SKM-1 treated with dmso at 0.1 percent for 144 hours (cell line): Measurements from ENCODE around the gene PPCDC.
A peak's percentile ranks its signal among the peaks of the same experiment; 100 is the strongest.

Experiments used
- DNase-seq: peaks from one replicate; lab custom pipeline; 2025; ENCODE audit not compliant: unreplicated experiment; lab: John Stamatoyannopoulos, UW

Gene PPCDC

DNA sequence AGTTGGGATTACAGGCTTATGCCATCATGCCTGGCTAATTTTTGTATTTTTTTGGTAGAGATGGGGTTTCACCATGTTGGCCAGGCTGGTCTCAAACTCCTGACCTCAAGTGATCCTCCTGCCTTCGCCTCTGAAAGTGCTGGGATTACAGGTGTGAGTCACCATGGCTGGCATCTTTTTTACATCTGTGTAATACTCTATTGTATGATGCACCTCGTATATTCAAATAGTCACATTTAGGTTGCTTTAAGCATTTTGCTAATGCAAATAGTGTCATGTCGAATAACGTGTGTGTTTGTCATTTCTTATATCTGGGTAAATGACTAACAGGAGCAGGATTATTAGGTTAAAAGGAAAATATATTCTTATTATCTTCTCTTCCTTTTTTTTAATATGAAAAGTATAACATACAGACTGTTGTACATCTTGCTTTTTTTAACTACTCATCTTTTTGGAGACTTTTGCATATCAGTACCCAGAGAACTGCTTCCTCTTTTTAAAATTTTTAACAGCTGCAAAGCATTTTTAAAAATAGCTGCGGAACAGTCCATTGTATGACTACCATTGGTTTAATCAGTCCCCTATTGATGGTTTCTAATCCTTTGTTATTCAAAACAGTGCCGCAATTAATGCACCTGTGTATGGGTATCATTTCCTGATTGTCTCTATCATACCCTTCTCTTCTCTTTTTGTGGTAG, 14.6 kb upstream of the PPCDC start:
- DNase-seq = peak; percentile 28

DNA sequence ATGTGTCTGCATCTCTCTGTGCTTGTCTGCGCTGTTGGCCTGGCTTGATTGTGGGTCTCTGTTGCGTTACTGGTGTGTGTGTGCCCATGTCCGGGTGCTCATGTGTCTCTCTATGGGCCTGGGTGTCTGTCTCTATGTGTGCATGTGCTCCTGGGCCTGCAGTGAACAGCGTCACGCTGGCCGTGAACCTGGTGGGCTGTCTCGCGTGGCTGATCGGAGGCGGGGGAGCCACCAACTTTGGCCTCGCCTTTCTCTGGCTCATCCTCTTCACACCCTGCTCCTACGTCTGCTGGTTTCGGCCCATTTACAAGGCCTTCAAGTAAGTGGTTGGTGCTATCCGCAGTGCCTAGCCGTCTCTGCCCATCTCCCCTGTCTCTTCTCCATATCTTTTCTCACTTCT, 7.0 kb upstream of the PPCDC start:
- DNase-seq = no peak

DNA sequence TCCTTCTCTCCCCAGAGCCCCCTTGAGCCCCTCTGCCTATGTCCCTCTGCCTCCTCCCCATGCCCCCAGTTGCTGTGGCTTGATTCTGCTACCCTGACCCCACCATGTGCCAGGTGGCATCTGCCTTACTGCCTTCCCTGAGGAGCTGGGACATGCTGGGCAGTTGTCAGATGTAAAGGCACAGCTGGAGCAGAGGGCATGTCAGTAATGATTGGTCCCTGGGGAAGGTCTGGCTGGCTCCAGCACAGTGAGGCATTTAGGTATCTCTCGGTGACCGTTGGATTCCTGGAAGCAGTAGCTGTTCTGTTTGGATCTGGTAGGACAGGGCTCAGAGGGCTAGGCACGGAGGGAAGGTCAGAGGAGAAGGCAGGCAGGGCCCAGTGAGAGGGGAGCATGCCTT, 3.5 kb upstream of the PPCDC start:
- DNase-seq = no peak

DNA sequence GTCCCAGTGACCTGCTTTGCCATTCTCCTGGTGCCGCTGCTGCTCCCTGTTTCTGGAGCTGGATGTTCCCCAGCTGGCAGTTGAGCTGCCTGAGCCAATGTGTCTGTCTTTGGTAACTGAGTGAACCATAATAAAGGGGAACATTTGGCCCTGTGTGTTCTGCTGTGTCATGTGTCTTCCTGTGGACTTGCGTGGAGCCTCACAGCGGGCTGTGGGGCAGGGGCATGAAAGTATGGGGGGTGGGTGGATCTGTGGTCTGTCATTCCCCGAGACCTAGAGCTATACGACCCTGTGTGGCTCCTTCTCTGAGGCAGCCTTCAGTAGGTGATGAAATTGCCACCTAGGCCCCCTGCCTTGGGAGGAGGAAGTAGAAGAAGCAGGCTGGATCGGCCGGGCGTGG, 2.0 kb upstream of the PPCDC start:
- DNase-seq = no peak

DNA sequence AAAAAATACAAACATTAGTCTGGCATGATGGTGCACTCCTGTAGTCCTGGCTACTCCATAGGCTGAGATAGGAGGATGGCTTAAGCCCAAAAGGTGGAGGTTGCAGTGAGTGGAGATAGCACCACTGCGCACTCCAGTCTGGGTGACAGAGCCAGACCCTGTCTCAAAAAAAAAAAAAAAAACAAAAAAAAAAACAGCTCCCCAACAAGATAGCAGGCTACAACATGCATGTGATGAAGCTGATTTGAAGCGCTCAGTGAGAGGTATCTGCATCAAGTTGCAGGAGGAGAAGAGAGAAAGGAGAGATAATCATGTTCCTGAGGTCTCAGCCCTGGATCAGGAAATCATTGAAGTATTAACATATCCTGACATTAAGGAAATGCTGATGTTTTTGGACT, 608 bp upstream of the PPCDC start:
- DNase-seq = no peak

DNA sequence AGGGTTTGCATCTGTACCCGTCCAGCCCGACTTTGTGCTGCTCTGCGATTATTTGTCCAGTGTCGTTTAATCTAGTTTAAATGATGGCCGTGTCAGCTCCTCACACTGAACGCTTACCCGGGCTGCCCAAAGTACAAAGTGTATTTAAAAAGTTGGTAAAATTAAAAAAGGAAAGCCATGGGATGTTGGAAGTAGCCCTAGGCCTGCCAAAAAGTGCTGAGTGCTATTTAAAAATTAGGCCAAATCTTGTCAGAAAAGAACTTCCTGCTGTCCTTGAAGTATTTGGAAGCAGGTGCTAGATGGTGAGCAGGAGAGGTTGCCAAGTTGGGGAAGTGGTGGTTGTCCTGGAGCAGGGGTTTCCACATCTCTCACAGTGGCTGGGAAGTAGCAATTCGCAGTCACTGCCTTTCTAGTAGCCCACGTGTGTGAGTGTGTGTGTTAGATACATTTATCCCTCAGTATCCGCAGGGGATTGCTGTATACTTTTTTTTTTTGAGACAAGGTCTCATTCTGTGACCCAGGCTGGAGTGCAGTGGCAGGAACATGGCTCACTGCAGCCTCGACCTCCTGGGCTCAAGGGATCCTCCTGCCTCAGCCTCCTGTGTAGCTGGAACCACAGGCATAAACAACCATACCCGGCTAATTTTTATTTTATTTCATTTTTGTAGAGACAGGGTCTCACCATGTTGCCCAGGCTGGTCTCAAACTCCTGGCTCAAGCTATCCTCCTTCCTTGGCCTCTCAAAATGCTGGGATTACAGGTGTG, 664 bp downstream of the PPCDC start:
- peak; percentile 88 for DNase-seq

DNA sequence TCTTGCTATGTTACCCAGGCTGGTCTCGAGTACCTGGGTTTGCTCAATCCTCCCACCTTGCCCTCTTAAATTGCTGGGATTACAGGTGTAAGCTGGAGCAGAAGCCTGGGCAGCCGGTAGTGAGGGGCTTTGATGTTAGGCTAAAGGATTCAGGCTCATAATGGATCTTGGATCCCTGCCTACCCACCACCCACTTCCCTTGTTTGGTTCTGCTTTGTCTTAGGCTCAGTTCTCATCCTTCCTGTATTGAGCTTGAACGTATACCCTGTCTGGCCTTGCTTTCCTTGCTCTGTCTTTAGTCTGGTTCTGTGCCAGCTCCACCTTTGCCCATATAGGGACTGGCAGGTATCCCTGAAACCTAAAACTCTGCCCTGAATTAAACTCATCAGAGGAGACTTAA, 1.7 kb downstream of the PPCDC start:
- no peak for DNase-seq

DNA sequence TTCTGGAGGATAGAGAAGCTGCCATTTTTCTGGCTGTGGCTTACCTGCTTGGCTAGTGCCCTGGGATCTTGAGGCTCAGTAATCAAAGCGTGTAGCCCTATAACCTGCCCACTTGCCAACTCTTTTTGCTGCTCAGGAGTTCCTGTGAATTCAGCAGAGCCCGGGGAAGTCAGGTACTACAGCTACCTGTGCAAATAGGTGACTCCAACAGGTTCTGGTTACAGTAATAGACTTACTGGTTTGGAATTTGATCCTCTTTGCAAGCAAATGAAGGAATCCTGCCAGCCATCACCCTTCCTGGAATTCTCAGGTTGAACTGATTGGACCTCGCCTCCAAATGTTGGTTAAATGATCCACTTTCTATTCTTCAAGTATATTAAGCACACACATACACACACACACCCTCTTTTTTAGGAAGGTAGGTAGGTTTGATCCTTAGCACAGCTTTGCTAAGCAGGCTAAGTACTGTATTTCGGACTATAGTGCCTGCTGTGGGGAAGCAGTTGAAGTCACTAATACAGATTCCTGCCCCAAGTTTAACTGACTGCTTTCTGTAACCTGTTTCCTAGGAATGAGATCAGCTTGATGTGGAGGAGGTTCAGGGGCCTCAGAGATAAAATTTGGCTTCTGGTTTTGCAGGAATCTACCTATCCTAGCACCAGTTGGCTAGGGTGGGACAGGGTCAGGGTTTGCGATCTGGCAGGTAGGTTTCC, 2.3 kb downstream of the PPCDC start:
- DNase-seq = no peak

DNA sequence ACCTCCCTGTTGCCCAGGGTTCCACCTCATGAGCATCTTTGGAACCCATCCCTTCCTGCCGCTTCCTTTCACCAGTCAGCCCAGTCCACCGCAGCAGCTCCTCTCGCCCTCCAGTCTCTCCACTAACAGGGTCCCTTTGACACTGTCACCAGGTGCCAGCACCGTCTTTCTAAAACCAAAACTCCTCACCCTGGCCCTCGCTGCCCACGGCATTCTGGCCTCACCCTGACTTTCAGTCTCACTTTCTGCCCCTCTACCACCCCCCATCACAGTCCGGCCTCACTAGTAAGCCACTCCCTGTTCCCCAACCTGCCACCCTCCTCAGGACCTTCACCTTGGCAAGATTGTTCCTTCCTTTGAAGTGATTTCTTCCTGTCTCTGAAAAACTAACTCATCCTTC, 4.2 kb downstream of the PPCDC start:
- no peak for DNase-seq

DNA sequence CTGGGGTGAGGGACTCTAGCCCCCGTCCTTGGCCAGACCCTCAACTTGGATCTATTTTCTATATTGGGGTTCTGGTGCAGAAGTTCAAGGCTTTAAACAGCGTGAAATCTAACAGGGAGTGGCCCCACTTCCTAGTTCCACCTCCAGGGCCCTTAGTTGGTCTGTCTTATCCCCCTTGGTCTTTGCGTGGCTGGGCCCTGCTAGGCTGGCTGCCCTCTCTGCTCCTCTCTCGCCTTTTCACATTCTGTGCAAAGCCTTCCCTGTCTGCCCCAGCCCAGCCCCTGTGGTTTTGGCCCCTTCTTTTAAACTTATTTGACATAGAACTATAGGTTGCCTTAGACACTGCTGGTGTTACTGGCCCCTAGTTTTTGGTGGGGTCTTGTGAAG, 5.6 kb downstream of the PPCDC start:
- DNase-seq = no peak

DNA sequence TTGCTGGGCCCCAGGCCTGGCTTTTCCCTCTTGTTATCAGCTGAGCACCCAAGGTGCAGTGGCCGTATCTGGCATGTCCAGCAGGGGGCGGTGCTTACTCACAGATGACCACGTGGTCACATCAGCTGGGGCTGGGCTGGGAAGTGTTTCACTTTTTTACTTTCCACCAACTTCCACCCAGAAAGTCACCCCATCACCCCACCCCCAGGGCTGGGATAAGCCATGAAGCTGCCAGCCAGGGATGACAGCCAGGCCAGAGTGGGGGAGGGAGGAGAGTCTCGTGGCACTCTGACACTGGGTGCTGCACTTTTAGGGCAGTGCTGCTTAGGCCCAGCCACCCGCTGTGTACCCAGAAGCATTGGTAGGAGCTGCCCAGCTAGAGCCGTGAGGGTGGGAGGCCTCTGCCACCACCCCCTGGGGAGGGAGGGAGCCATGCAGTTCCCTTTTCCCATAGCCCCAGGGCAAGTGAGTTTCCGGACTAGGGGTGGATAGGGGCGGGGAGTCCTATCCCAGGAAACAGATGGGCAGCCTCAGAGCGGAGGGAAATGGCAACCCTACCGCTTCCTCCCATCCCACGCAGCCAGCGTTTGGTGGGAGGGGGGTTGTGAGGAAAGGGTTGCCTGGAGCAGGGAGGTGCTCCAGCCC, 6.1 kb downstream of the PPCDC start:
- DNase-seq = peak; percentile 71

DNA sequence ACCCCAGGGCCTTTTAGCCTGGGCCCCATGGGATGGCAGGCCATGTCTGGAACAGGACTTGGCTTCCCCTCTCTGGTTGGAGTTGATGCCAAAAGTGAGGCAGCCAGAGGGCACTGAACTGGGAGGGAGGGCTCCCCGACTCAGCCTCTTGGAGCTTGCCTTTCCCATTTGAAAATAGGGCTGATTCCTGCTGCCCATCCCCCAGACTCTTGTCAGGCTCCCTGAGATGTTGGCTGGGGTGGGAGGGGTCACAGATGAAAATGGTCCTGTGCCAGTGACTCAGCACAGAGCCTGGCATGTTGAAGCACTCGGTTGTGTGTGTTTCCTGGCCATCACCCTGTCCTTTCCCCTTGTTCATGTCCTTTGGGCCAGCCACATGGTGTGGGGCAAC, 6.6 kb downstream of the PPCDC start:
- DNase-seq = no peak

DNA sequence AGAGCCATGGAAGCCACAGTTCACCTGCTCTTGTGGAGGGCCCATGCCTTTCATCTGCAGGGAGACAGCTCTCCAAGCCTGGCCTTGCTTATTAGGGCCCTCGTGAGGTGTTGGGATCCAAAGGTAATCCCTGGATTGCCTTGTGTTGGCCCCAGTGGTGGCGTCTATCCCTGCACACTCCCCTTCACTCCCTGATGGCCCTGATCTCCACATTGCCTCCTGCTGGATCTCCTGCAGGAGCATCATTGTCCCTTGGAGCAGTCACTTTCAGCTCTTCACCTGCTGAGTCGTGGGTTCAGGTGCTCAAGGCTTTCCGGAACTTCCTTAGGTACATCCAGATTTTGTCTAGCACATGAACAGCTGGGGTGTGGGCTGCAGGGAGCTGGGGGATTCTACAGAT, 7.0 kb downstream of the PPCDC start:
- no peak for DNase-seq

DNA sequence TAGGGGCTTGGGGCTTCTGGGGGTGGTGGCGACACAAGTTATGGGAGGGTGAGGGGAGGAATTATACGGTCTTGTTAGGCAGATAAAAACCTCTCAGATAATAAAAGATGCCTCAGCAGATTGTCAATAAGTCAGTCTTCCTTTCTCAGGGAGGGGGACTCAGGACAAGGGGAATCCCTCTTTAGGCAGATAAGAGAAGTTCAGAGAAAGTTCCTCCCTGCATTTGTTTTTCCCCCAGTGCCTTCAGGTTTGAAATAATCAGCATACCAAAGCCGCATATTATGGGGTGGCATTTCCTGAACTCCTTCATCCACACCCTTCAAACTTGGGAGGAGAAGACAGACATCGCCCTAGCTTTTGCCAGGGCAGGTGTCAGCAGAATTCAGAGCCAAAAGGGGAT, 8.5 kb downstream of the PPCDC start:
- DNase-seq = no peak

DNA sequence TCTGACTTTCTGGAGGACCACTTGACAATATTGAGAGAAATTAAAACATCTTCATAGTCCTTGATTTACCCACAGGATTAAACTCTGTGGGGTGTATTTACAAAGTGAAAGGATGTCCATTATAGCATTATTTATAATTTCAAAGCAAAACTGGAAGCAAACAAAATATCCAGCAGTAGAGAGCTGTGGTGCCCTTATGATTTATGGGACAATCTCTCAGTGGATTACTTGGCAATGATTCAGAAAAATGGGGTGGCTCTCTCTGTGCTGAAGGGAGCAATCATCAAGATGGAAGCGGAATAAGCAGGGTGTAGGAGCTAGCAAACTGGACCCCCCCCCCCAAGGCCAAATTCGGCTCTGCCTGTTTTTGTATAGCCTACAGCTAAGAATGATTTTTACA, 9.0 kb downstream of the PPCDC start:
- DNase-seq = no peak

DNA sequence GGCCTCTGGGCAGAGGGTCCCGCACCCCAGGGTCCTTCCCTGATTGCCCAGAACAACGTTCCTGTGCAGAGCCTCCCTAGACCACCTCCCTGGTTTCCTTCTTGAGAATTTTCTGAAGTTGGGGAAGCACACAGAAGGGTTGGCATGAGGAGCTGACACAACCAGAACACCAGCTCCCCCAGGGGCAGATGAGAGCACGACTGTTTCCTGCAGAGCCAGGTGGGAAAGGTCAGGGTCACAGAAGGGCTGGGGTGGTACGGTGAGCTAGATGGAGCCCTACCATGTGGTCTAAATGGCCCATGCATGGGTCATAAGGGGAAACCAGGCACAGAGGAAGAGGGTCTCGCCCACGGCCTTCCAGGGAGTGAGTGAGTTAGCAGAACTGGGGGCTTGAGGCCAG, 10.4 kb downstream of the PPCDC start:
- no peak for DNase-seq

DNA sequence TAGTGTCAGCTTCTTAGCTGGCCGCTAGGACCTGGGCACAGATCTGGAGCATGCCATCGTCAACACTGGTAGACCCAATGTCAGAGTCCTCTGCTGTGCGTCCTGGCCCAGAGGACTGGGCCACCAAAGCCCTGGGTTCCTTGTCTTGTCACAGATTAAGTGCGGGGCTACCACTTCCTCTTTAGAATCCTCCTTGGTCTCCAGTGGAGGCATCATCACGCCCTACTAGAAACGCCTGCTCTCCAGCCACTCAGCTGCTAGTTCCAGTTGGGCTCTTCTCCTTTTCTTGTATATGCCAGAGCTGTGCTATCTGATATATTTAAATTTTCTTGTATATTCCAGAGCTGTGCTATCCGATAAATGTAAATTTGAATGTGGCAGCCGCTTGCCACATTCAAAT, 11.2 kb downstream of the PPCDC start:
- peak; percentile 32 for DNase-seq

DNA sequence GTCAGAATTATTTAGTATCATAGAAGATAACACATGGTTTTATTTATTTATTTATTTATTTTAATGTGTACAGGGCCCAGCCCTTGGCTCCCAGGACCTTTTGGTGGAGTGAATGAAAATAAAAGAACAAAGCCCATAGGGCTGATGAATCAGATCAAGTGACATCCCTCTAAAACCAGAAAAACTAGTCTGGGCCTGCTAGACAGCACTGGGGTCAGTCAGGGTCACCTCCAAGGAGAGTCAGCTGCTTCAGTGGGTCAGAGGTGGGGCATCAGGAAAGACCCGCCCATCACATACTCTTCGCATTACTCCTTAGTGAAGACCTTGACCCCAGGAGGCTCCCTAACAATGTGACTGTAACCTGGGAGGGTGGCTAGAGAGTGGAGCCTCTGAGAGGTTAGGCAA, 12.8 kb downstream of the PPCDC start:
- no peak for DNase-seq

DNA sequence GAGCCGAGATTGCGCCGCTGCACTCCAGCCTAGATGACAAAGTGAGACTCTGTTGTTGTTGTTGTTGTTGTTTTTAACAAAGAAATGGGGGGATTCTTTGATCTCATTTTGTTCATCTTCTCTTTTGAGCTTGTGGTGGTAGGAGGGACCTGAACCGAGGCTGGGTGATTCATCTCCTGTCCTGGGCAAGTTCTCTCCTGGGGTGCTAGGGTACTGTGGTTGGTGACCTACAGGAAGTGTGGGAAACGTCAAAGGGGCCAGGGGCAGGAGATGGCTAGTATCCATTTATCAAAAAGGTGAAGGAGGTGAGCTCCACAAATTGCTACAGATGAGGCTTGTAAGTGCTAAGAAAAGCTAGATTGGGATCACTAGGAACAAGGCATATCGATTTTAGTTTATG, 14.3 kb downstream of the PPCDC start:
- DNase-seq = peak; percentile 22

DNA sequence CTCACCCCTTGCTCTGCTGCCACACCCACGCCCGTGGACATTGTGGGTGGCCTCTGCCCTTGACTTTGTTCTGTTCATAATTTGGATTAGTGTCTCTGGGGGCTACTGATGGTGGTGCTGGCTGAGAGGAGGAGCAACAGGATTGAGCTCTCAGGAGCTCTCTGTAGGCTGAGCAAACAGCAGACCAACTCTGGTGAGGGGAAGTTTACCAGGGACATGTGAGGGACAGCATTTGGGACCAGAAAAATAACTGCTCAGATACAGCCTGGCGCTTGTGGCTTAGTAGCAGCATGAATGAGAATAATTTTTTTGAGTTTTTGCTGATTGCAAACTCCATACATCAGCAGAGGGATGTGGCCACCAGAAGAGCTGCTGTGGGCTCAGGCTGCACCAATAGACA, 14.8 kb downstream of the PPCDC start:
- DNase-seq = no peak

DNA sequence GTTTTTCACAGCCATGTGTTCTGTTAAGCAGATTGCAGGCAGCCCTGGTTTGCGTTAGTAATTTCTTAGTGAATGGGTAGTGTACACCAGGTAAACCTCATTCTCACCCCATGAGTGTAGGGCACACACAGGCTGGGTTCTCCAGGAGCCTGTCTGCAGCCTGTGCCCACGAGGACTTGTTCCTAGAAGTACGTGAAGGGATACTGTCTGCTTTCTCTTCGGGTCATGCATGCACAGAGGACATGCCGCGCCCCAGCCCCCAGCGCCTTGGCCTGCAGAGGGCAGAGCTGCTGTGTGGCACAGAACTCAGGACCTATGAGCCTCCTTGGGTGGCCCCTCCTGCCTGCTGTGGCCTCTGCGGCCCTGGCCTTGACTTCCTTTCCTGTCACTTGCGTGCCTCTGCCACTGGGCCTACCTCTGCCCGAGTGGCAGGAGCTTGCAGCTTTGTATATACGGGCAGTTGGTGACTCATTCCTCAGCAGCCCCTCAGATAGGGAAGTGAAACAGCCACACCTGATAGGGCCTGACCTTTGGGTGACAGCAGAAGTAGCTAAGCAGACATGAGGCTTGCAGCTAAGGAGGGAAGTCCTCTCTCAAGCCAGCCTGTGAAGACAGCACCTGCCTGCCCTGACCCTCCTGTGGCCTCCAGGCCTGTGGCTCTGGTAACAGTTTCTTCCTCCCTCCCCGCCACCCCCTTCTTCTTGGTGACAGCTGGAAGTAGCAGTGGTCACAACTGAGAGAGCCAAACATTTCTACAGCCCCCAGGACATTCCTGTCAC, 19.5 kb downstream of the PPCDC start:
- peak; percentile 100 for DNase-seq
